Vagina (tissue), 2 donors: ENCODE measurements around the gene GEN1. TPM values are rescaled to one million over a fixed set of nuclear protein-coding genes. Genes with fewer than 3 reads are reported as not detected.
"Not testable (repeated sequence)": the region's sequence is repeated elsewhere in the genome, so short reads cannot be mapped to it uniquely, and the experiment has no call there.

Experiments used
- DNase-seq, 2 donors: peaks; one replicate each; pipeline ENCODE4 v3.0.0-alpha.2; 2017; ENCODE audit errors: extremely low spot score in 2 of 2
- H3K27ac ChIP-seq: fragments of 200-600 bp; sonication (generic); one replicate; pipeline ENCODE4 v1.5.1; 2019
- H3K27me3 ChIP-seq: fragments of 200-600 bp; sonication (generic); one replicate; pipeline ENCODE4 v1.5.1; 2019
- H3K36me3 ChIP-seq, 2 donors: fragments of 200-600 bp; sonication (generic); one replicate each; pipeline ENCODE4 v1.5.1; 2017 to 2019
- H3K4me1 ChIP-seq: fragments of 200-600 bp; sonication (generic); one replicate; pipeline ENCODE4 v1.5.1; 2019
- H3K4me3 ChIP-seq, 2 donors: fragments of 200-600 bp; sonication (generic); 1 replicate in 1 of 2; 2 replicates in 1 of 2; pipeline ENCODE4 v1.5.1; 2016 to 2019
- H3K9me3 ChIP-seq: fragments of 200-600 bp; sonication (generic); one replicate; pipeline ENCODE4 v1.5.1; 2019
- POLR2A ChIP-seq, 2 donors: fragments of 450-650 bp; IDR thresholded peaks; one replicate each; pipeline ENCODE4 v1.6.1; 2017; ENCODE audit warnings: antibody characterized with exemption in 2 of 2, mild to moderate bottlenecking in 2 of 2, moderate library complexity in 2 of 2
- POLR2AphosphoS5 ChIP-seq, 2 donors: sonication (generic); formaldehyde crosslinking; IDR thresholded peaks; one replicate each; pipeline ENCODE4 v1.9.0; 2017; ENCODE audit warnings: antibody characterized with exemption in 2 of 2, mild to moderate bottlenecking in 2 of 2, low read depth in 1 of 2; ENCODE audit not compliant: insufficient read depth in 1 of 2
- intact Hi-C: fragments of 100-400 bp; cut with DNase I; formaldehyde crosslinking; loops from one replicate; pipeline ENCODE4 v1.15.1; 2023
- total RNA-seq: library from RNA; depleted of rRNA; stranded (reverse); fragments of >200 nt; gene quantifications from one replicate; pipeline ENCODE4 v1.2.3, GENCODE V29; 2016
- TF ChIP-seq, protein P1 (sequence below), 3 experiments: fragments of 450-650 bp in 2 of 3; fragments of 200-600 bp in 1 of 3; sonication (generic) in 1 of 3; IDR thresholded peaks; one replicate each; pipeline ENCODE4 v1.5.1; 2017 to 2019; ENCODE audit warnings: antibody characterized with exemption in 3 of 3, mild to moderate bottlenecking in 2 of 3, moderate library complexity in 2 of 3

GEN1 gene
- total RNA-seq, 1 donor from 2014 or later, result 9.6 TPM

DNA sequence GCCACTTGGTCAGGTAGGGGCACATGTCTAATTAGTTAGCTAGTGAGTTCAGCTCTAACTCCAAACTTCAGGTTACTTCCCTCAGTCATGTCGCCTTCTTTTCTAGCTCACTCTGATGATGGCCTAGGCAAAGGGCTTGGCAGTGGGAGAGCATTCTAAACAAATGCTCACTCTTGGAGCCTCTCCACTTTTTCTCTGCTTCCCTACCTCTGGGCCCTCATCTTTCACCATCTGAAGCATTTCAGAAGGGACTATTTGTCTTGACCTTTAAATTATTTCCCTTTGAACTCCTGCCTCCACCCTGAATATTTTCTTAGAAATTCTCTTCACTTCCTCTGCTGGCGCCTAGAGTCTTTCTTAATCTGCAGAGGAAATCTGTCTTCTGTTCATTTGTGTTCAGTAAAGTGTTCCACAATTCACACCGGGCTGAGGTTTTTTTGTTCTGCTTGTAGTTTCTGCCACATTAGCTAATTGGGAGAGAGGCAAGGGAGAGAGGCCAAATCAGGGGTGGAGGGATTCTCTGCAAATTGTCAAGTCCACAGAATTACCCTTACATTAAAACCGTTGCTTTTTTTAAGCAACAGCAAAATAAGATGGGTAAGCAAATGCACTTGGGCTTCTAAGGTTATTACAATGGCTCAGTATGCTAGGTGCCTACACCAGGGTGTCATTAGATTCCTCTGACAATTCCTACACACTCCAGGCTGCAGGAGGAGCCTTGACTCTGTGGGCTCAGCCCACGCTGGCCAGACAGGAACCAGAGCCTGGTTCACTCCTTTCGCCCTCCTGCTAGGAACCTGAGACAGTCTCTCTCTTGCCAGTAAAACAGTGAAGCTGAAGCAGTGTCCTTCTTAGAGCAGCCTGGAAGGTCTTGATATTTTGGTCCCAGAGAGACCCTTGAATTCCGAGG, 67.9 kb downstream of the GEN1 start:
- no peak for DNase-seq
- Histone ChIP-seq H3K4me3 (no peak overlapping the region), H3K36me3 (no peaks in the 10 kb centered on the region), H3K9me3 (no peaks in the 10 kb centered on the region), H3K27ac (no peak overlapping the region), H3K4me1 (no peaks in the 10 kb centered on the region), H3K27me3 (no peaks in the 10 kb centered on the region)
- no peak for TF ChIP-seq POLR2A (IDR thresholded peaks at IDR 0.05)
- TF ChIP-seq, protein P1, sequence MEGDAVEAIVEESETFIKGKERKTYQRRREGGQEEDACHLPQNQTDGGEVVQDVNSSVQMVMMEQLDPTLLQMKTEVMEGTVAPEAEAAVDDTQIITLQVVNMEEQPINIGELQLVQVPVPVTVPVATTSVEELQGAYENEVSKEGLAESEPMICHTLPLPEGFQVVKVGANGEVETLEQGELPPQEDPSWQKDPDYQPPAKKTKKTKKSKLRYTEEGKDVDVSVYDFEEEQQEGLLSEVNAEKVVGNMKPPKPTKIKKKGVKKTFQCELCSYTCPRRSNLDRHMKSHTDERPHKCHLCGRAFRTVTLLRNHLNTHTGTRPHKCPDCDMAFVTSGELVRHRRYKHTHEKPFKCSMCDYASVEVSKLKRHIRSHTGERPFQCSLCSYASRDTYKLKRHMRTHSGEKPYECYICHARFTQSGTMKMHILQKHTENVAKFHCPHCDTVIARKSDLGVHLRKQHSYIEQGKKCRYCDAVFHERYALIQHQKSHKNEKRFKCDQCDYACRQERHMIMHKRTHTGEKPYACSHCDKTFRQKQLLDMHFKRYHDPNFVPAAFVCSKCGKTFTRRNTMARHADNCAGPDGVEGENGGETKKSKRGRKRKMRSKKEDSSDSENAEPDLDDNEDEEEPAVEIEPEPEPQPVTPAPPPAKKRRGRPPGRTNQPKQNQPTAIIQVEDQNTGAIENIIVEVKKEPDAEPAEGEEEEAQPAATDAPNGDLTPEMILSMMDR (IDR thresholded peaks at IDR 0.05), result no peak
- TF ChIP-seq POLR2AphosphoS5 (IDR thresholded peaks at IDR 0.05; ENCODE audit: insufficient read depth in 1 of 2, low read depth in 1 of 2), result no peak
- intact Hi-C loops, result no loop called here

DNA sequence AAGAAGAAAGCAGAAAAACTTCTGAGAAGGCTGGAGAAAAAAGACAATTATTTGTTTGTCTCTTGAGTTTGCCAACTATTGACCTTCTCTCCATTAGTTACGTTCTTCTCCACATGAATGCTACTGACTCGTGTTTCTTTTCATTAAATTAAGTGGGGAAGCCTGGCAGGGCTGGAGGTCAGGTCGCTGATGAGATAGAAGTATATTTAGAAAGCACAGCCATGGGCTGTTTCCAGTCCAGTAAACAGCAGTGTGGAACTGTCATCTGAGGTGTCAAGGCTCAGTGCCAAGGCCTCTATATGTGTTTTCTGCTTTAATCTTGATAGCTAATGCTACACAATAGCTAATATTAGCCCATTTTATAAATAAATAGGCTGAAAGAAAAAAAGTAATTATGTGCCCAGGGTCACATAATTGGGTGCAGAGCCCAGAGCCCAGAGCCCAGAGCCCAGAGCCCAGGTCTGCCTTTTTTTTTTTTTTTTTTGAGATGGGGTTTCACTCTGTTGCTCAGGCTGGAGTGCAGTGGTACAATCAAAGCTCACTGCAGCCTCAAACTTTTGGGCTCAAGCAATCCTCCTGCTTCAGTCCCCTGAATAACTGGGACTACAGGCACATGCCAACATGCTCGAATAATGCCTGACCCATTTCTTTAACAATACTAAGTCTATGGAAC, 68.6 kb downstream of the GEN1 start:
- H3K4me3 ChIP-seq, result no peak overlapping the region
- H3K9me3 ChIP-seq, result no peaks in the 10 kb centered on the region
- no peak for DNase-seq
- H3K27me3 ChIP-seq, result no peaks in the 10 kb centered on the region
- H3K4me1 ChIP-seq, result no peaks in the 10 kb centered on the region
- intact Hi-C loops, result no loop called here
- H3K27ac ChIP-seq, result no peak overlapping the region
- no peaks in the 10 kb centered on the region for H3K36me3 ChIP-seq
- TF ChIP-seq, protein P1 (IDR thresholded peaks at IDR 0.05), result no peak
- TF ChIP-seq POLR2A (IDR thresholded peaks at IDR 0.05), result no peak
- no peak for TF ChIP-seq POLR2AphosphoS5 (IDR thresholded peaks at IDR 0.05; ENCODE audit: insufficient read depth in 1 of 2, low read depth in 1 of 2)

DNA sequence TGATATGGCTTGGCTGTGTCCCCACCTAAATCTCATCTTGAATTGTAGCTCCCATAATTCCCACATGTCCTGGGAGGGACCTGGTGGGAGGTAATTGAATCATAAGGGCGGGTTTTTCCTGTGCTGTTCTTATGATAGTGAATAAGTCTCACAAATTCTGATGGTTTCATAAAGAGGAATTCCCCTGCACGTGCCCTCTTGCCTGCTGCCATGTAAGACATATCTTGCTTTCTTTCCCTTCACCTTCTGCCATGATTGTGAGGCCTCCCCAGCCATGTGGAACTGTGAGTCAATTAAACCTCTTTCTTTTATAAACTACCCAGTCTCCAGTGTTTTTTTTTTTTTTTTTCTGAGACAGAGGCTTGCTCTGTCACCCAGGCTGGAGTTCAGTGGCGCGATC, 69.7 kb downstream of the GEN1 start:
- H3K36me3 ChIP-seq, H3K9me3 ChIP-seq, H3K4me1 ChIP-seq, intact Hi-C loops, DNase-seq, H3K27ac ChIP-seq, H3K27me3 ChIP-seq, H3K4me3 ChIP-seq: not testable (repeated sequence)

DNA sequence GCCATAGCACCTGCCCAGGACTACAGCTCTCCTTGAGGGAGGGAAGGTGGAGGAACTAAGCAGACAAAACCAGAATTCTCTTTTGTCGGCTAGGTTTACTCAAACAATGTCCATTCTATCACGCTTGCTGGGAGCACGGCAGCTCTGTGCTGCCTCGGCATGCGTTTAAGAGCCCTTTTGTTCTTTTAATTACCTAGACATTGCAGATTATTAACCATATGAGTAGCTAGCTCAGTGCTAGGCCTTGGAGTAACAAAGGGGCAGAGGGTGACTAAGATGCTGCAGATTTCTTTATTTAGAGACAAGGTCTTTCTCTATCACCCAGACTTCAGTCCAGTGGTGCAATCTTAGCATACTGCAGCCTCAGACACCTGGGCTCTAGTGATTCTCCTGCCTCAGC, 73.4 kb downstream of the GEN1 start:
- DNase-seq, result no peak
- no peaks in the 10 kb centered on the region for H3K9me3 ChIP-seq
- H3K27ac ChIP-seq, result no peak overlapping the region
- intact Hi-C loops, result no loop called here
- no peaks in the 10 kb centered on the region for H3K36me3 ChIP-seq
- H3K27me3 ChIP-seq, result no peaks in the 10 kb centered on the region
- no peak overlapping the region for H3K4me3 ChIP-seq
- peaks cover 9% of the 10 kb centered on the region for H3K4me1 ChIP-seq
- TF ChIP-seq POLR2AphosphoS5 (IDR thresholded peaks at IDR 0.05; ENCODE audit: insufficient read depth in 1 of 2, low read depth in 1 of 2) (no peak), POLR2A (IDR thresholded peaks at IDR 0.05) (no peak)

DNA sequence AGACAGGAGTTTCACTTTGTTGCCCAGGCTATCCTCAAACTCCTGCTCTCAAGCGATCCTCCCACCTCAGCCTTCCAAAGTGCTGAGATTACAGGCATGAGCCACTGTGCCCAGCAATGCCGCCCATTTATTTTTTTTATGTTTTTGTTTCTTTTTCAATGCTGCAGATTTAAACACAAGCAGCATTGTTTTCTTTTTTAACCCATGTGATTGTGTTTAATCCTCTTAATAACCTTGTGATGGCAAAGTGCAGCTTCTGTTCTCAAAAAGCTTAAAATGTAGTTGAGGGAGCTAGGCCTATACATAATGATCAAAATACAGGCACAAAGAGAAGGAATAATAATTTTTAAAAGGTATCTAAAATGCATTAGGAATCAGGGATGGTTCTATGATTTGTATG, 73.8 kb downstream of the GEN1 start:
- intact Hi-C loops, result no loop called here
- no peak for DNase-seq
- Histone ChIP-seq H3K9me3 (no peaks in the 10 kb centered on the region), H3K4me1 (peaks cover 9% of the 10 kb centered on the region), H3K36me3 (no peaks in the 10 kb centered on the region), H3K27ac (no peak overlapping the region), H3K4me3 (no peak overlapping the region), H3K27me3 (no peaks in the 10 kb centered on the region)
- TF ChIP-seq POLR2A (IDR thresholded peaks at IDR 0.05) (no peak), POLR2AphosphoS5 (IDR thresholded peaks at IDR 0.05; ENCODE audit: insufficient read depth in 1 of 2, low read depth in 1 of 2) (no peak)
- TF ChIP-seq, protein P1 (IDR thresholded peaks at IDR 0.05), result no peak
